Left forelimb (tissue), 1 donor: Measurements from ENCODE around the gene CEP290.
"Not testable (repeated sequence)": the region's sequence is repeated elsewhere in the genome, so short reads cannot be mapped to it uniquely, and the experiment has no call there.

ENCODE experiments used
- DNase-seq: peaks from one replicate; pipeline ENCODE4 v3.0.0-alpha.2; 2018; ENCODE audit warnings: low spot score

The CEP290 gene

GRCh38 chr12:88144546-88145468, 2.9 kb upstream of the CEP290 start:
- no peak for DNase-seq

- DNase-seq: no peak
Observed at GRCh38 chr12:88144037-88144436, 2.1 kb upstream of the CEP290 start.

- no peak for DNase-seq
Observed at GRCh38 chr12:88142610-88142991, 713 bp upstream of the CEP290 start.

- no peak for DNase-seq
Observed at GRCh38 chr12:88141425-88141773, 489 bp downstream of the CEP290 start.

GRCh38 chr12:88139711-88140110, 2.2 kb downstream of the CEP290 start:
- not testable (repeated sequence) for DNase-seq

GRCh38 chr12:88133181-88133580, 8.7 kb downstream of the CEP290 start:
- DNase-seq: not testable (repeated sequence)

- DNase-seq: no peak
Observed at GRCh38 chr12:88132392-88132791, 9.5 kb downstream of the CEP290 start.

GRCh38 chr12:88127855-88128254, 14.0 kb downstream of the CEP290 start:
- DNase-seq: no peak

- DNase-seq: no peak
Observed at GRCh38 chr12:88127099-88127498, 14.8 kb downstream of the CEP290 start.

GRCh38 chr12:88122666-88123065, 19.2 kb downstream of the CEP290 start:
- no peak for DNase-seq

GRCh38 chr12:88113871-88114270, 28.0 kb downstream of the CEP290 start:
- no peak for DNase-seq

GRCh38 chr12:88111074-88111652, 30.7 kb downstream of the CEP290 start:
- DNase-seq: no peak

- DNase-seq: no peak
Observed at GRCh38 chr12:88108021-88108420, 33.9 kb downstream of the CEP290 start.

- DNase-seq: no peak
Observed at GRCh38 chr12:88093573-88093972, 48.3 kb downstream of the CEP290 start.

- no peak for DNase-seq
Observed at GRCh38 chr12:88092771-88093170, 49.1 kb downstream of the CEP290 start.

- DNase-seq: no peak
Observed at GRCh38 chr12:88084210-88084609, 57.7 kb downstream of the CEP290 start.

GRCh38 chr12:88083634-88084033, 58.3 kb downstream of the CEP290 start:
- no peak for DNase-seq

- DNase-seq: no peak
Observed at GRCh38 chr12:88081247-88081646, 60.6 kb downstream of the CEP290 start.

GRCh38 chr12:88067301-88067700, 74.6 kb downstream of the CEP290 start:
- no peak for DNase-seq

GRCh38 chr12:88063375-88063774, 78.5 kb downstream of the CEP290 start:
- no peak for DNase-seq

- no peak for DNase-seq
Observed at GRCh38 chr12:88062474-88062873, 79.4 kb downstream of the CEP290 start.

- no peak for DNase-seq
Observed at GRCh38 chr12:88058719-88059077, 83.2 kb downstream of the CEP290 start.

GRCh38 chr12:88057994-88058718, 83.7 kb downstream of the CEP290 start:
- no peak for DNase-seq
